AG04449 (cell line): ENCODE data around the gene ATXN7L1.

Experiments used
- CTCF ChIA-PET: fragments of 350-600 bp; formaldehyde crosslinking; extraction: SDS; loops from one replicate; lab custom pipeline; 2021; ENCODE audit warnings: antibody characterized with exemption; lab: Yijun Ruan, JAX
- POLR2A ChIA-PET: fragments of 400-600, 350-600 bp; formaldehyde crosslinking; extraction: SDS; loops from one replicate; lab custom pipeline; 2020; ENCODE audit warnings: antibody characterized with exemption, inconsistent platforms; lab: Yijun Ruan, JAX
- DNase-seq: peaks from one replicate; pipeline ENCODE4 v3.0.0-alpha.2; 2010; ENCODE audit warnings: low read depth, low spot score
- H3K4me3 ChIP-seq: 2 replicates; pipeline ENCODE4 v1.5.1; 2011; ENCODE audit warnings: low read depth, mild to moderate bottlenecking, control low read depth, low read length
- CTCF ChIP-seq: IDR thresholded peaks from one replicate; pipeline ENCODE4 v1.5.1; 2011; ENCODE audit warnings: mild to moderate bottlenecking, moderate library complexity, low read length, control low read depth, inconsistent platforms; ENCODE audit not compliant: insufficient read depth; ENCODE audit errors: missing control alignments

ATXN7L1 gene

GRCh38 chr7:105640956-105641810 lies 235.2 kb downstream of the ATXN7L1 start:
- CTCF ChIA-PET = interaction anchor here (1.1 to 1.3 kb wide), 3 partner anchors 10 to 16 kb away, joined by 4 to 6 read pairs (median 4); no protein-coding TSS in a partner anchor
- POLR2A ChIA-PET = interaction anchor here (0.7 kb wide), 1 partner anchor 14 kb away, joined by 3 read pairs; no protein-coding TSS in a partner anchor
- no peak for DNase-seq
- H3K4me3 ChIP-seq = no peak overlapping the region
- TF ChIP-seq CTCF = no peak

GRCh38 chr7:105639667-105640493 lies 236.5 kb downstream of the ATXN7L1 start:
- ChIA-PET CTCF (interaction anchor here (0.7 to 1.3 kb wide), 4 partner anchors 8 to 17 kb away, joined by 3 to 6 read pairs (median 4); no protein-coding TSS in a partner anchor), POLR2A (no interaction called here)
- DNase-seq = no peak
- no peak for TF ChIP-seq CTCF
- H3K4me3 ChIP-seq = no peak overlapping the region

GRCh38 chr7:105638902-105639495 lies 237.4 kb downstream of the ATXN7L1 start:
- TF ChIP-seq CTCF = no peak
- DNase-seq = no peak
- H3K4me3 ChIP-seq = no peak overlapping the region
- ChIA-PET POLR2A (no interaction called here), CTCF (interaction anchor here (0.7 kb wide), 1 partner anchor 14 kb away, joined by 3 read pairs; no protein-coding TSS in a partner anchor)

GRCh38 chr7:105638334-105638733 lies 238.1 kb downstream of the ATXN7L1 start:
- H3K4me3 ChIP-seq = no peak overlapping the region
- no peak for DNase-seq
- CTCF ChIA-PET = interaction anchor here (0.6 to 2.2 kb wide), 2 partner anchors 14 to 454 kb away, joined by 3 to 9 read pairs; no protein-coding TSS in a partner anchor
- TF ChIP-seq CTCF = no peak
- POLR2A ChIA-PET = no interaction called here

GRCh38 chr7:105637755-105638154 lies 238.6 kb downstream of the ATXN7L1 start:
- ChIA-PET POLR2A (no interaction called here), CTCF (interaction anchor here (2.2 kb wide), 1 partner anchor 15 kb away, joined by 9 read pairs; no protein-coding TSS in a partner anchor)
- no peak overlapping the region for H3K4me3 ChIP-seq
- TF ChIP-seq CTCF = no peak
- DNase-seq = no peak
